Caki2 (cell line): Measurements from ENCODE around the gene MAST4. TPM values are rescaled to one million over a fixed set of nuclear protein-coding genes. Genes with fewer than 3 reads are reported as not detected.

Experiments
- DNase-seq: peaks from one replicate; pipeline ENCODE4 v3.0.0-alpha.2; 2015; ENCODE audit warnings: low read depth
- in situ Hi-C: cut with HindIII; loops from 2 replicates; pipeline ENCODE4 v1.10.0; 2016; ENCODE audit warnings: low sequenced_read_pairs, low pct_unique_long_range_greater_than_20kb, mixed read lengths
- total RNA-seq: library from RNA; depleted of rRNA; stranded (reverse); fragments of >200 nt; shearing (Covaris generic); gene quantifications from 2 replicates; pipeline ENCODE4 v1.2.3, GENCODE V29; 2014; ENCODE audit warnings: low replicate concordance

The MAST4 gene
- total RNA-seq, 1 experiment from 2014 or later, result not detected

GRCh38 chr5:67215519-67216471 is 619.6 kb downstream of the MAST4 start:
- DNase-seq, result no peak
- in situ Hi-C loops, result no loop called here

DNA sequence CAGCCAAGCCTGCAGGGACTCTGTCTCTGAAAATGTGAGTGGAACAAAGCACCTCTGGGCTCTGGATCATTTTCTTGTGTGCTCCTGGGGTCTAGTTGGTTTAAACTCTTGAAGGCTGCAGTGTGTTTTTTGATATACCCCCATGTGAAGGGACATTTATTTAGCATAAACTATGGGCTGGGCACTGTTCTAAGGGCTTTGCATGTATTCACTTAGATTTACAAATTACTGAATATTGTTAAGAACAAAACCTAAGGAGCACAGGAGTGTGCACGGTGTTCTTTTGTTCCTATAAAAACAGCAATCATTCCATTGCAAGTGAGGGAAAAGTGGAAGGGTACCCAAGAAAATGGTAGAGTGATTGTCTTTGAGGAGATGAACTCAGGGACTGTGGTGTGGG is 620.4 kb downstream of the MAST4 start:
- in situ Hi-C loops, result no loop called here

More for the DNA sequence above, 620.4 kb downstream of the MAST4 start:
- no peak for DNase-seq
